Left ventricle myocardium inferior (tissue), 1 donor: ENCODE measurements around the gene PAK2. TPM values are rescaled to one million over a fixed set of nuclear protein-coding genes. Genes with fewer than 3 reads are reported as not detected.
A peak's percentile ranks its signal among the peaks of the same experiment; 100 is the strongest.
"Not testable (repeated sequence)": the region's sequence is repeated elsewhere in the genome, so short reads cannot be mapped to it uniquely, and the experiment has no call there.

Source experiments
- DNase-seq: peaks from one replicate; pipeline ENCODE4 v3.0.0-alpha.2; 2020
- H3K27ac ChIP-seq: fragments of 200-600 bp; replicated peaks from 2 replicates; pipeline ENCODE4 v1.8.0; 2021
- H3K27me3 ChIP-seq: fragments of 200-600 bp; 2 replicates; pipeline ENCODE4 v1.8.0; 2021; ENCODE audit warnings: low read depth
- H3K36me3 ChIP-seq: fragments of 200-600 bp; 2 replicates; pipeline ENCODE4 v1.8.0; 2021
- H3K4me1 ChIP-seq: fragments of 200-600 bp; 2 replicates; pipeline ENCODE4 v1.8.0; 2021
- H3K4me3 ChIP-seq: fragments of 200-600 bp; 2 replicates; pipeline ENCODE4 v1.8.0; 2021; ENCODE audit warnings: mild to moderate bottlenecking, moderate library complexity
- H3K9me3 ChIP-seq: fragments of 200-600 bp; replicated peaks from 2 replicates; pipeline ENCODE4 v1.8.0; 2021
- intact Hi-C: fragments of 100-400 bp; cut with micrococcal nuclease; formaldehyde crosslinking; loops from one replicate; pipeline ENCODE4 v1.11.0; 2022
- total RNA-seq: library from RNA; stranded (reverse); fragmentation: NEBNext Ultra II Directional; extraction: Animal tissue kit (Norgen Biotek cat#: 25700); gene quantifications from one replicate; pipeline ENCODE4 v1.2.1, GENCODE V29; 2021
- TF ChIP-seq, protein P1 (sequence below): fragments of 200-600 bp; IDR thresholded peaks from 2 replicates; pipeline ENCODE4 v1.8.0; 2021; ENCODE audit warnings: antibody characterized with exemption, mild to moderate bottlenecking, borderline replicate concordance
- donor health status: DM: no; HTN: yes; CAD: no; lungs with severe emphysema.

PAK2 gene
- total RNA-seq, 1 donor from 2014 or later, result 45.7 TPM

GRCh38 chr3:196707566-196707965, 32.1 kb upstream of the PAK2 start:
- no peaks in the 10 kb centered on the region for H3K9me3 ChIP-seq
- intact Hi-C loops, result no loop called here
- H3K4me3 ChIP-seq, result no peak overlapping the region
- TF ChIP-seq, protein P1, sequence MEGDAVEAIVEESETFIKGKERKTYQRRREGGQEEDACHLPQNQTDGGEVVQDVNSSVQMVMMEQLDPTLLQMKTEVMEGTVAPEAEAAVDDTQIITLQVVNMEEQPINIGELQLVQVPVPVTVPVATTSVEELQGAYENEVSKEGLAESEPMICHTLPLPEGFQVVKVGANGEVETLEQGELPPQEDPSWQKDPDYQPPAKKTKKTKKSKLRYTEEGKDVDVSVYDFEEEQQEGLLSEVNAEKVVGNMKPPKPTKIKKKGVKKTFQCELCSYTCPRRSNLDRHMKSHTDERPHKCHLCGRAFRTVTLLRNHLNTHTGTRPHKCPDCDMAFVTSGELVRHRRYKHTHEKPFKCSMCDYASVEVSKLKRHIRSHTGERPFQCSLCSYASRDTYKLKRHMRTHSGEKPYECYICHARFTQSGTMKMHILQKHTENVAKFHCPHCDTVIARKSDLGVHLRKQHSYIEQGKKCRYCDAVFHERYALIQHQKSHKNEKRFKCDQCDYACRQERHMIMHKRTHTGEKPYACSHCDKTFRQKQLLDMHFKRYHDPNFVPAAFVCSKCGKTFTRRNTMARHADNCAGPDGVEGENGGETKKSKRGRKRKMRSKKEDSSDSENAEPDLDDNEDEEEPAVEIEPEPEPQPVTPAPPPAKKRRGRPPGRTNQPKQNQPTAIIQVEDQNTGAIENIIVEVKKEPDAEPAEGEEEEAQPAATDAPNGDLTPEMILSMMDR, result no peak
- H3K27ac ChIP-seq, result no peak overlapping the region
- peaks cover 16% of the 10 kb centered on the region for H3K4me1 ChIP-seq
- no peak for DNase-seq
- no peaks in the 10 kb centered on the region for H3K36me3 ChIP-seq
- no peaks in the 10 kb centered on the region for H3K27me3 ChIP-seq

- TF ChIP-seq, protein P1, result no peak
- Histone ChIP-seq H3K4me1 (peaks cover 25% of the 10 kb centered on the region), H3K27me3 (no peaks in the 10 kb centered on the region), H3K4me3 (no peak overlapping the region), H3K27ac (no peak overlapping the region), H3K36me3 (no peaks in the 10 kb centered on the region), H3K9me3 (no peaks in the 10 kb centered on the region)
- intact Hi-C loops, result no loop called here
- no peak for DNase-seq
Observed at GRCh38 chr3:196708467-196708866, 31.2 kb upstream of the PAK2 start.

DNA sequence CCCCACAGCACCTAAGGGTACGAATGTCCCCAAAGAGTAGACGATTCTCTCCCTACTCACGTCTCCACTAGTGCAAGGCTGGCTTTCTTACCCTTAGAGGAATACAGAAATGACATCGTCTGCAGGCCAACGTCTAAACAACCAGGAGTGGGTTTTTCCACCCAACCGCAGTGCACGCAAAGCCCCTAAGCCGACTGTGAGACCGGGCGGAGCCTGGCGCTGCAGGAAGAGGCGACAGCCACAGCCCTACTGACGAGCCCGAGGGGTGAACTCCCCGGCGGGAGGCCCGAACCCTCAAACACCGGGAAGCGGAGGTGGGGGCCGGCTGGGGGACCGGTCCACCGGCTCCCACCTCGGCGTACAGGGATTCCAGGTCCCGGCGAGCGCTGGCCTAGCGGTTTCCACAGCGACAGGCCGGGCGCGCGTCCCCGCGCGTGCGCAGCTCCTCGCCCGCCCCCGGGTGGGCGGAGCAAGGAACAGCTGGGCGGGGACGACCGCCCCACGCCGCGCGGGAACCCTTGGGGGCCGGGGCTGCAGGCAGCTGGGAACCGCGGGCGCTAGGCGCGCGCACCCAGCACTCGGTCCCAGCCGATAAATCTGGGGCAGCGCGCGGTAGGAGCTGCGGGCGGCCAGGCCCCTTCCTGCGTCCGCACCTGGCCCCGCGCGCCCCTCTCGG, 27.7 kb upstream of the PAK2 start, which contains the start of the genes CEP19 and PIGX:
Gene CEP19, minus strand, starts transcription at position 413 of the 676 bp plus-strand sequence. CDS start 3,593 bp downstream, outside the sequence.
Gene PIGX, plus strand, starts transcription at position 540 of the 676 bp plus-strand sequence.
- Histone ChIP-seq H3K27ac (peak within 1 kb of the TSS; percentile 95), H3K27me3 (no peaks in the 10 kb centered on the region), H3K36me3 (no peaks in the 10 kb centered on the region), H3K4me3 (peak within 1 kb of the TSS; percentile 90), H3K9me3 (no peaks in the 10 kb centered on the region), H3K4me1 (peaks cover 28% of the 10 kb centered on the region)
- DNase-seq, result peak; percentile 84
- TF ChIP-seq, protein P1, result peak; percentile 38
- intact Hi-C loops, result no loop called here

DNA sequence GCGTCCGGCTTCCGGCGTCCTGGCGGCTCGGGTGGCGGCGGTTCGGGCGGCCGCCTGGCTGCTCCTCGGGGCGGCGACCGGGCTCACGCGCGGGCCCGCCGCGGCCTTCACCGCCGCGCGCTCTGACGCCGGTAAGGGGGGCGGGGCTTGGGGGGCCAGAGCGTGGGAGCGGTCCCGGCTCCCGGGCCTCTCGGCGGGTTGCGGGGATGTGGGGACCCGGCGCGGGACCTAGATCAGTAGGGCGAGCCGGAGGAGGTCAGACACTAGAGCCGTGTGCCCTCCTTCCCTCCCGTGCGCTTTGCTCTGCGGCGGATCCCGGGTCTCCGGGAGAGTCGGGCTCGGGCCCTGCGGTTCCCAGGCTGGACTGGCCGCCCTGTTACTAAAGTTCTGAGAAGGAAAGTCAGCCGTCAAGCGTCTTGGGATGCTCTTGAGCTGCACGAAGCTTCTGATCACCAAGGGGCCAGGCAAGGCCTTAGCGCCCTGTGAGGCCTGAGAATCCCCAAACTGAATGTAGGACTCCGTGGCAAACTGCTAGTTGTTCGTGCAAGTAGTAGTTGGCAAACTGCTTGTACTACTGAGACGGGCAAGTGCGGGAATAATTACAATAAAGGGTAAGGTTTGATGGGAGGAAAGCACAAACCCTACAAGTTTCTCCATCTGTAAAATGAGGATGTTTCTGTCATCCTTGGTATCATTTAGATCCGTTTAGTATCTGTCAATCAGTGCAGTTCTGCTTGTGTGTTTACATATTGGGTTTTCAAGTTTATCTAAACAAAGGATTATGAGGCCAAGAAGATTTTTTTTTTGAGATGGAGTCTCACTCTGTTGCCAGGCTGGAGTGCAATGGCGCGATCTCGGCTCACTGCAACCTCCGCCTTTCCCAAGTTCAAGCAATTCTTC, 26.9 kb upstream of the PAK2 start:
- Histone ChIP-seq H3K27ac (peak overlapping the region; percentile 95), H3K4me3 (peak overlapping the region; percentile 90), H3K27me3 (no peaks in the 10 kb centered on the region), H3K4me1 (peaks cover 28% of the 10 kb centered on the region), H3K9me3 (no peaks in the 10 kb centered on the region), H3K36me3 (no peaks in the 10 kb centered on the region)
- TF ChIP-seq, protein P1, result no peak
- intact Hi-C loops, result no loop called here
- DNase-seq, result peak; percentile 74

GRCh38 chr3:196717162-196717561, 22.5 kb upstream of the PAK2 start:
- intact Hi-C loops, H3K9me3 ChIP-seq, H3K36me3 ChIP-seq, H3K4me3 ChIP-seq, H3K27ac ChIP-seq, DNase-seq, H3K27me3 ChIP-seq: not testable (repeated sequence)
- H3K4me1 ChIP-seq, result peaks cover 14% of the 10 kb centered on the region
